GM18909 (cell line): Measurements from ENCODE around the gene GALNT13.

Experiments
- ATAC-seq: cut with Tn5 transposase; IDR thresholded peaks from one replicate; pipeline ENCODE4 v1.9.1; 2021; ENCODE audit warnings: mild to moderate bottlenecking; ENCODE audit not compliant: unreplicated experiment, poor library complexity

Gene GALNT13

DNA sequence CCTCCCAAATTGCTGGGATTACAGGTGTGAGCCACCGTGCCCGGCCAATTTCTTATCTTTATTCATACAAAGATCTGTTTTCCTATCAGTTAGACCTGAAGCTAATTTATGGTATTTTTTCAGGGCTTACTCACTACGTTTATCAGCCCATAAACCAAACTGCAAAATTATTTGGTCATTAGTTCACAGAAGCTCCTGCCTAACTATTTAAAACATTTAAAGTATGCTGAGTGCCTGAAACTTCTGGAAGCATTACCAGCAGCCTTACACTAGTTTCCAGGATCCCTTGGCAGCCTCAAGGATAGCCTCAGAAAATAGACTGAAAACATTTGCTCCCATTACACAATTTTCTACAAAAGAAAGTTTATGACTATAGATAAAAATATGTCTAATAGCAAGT is 68.8 kb downstream of the GALNT13 start:
- no peak for ATAC-seq

DNA sequence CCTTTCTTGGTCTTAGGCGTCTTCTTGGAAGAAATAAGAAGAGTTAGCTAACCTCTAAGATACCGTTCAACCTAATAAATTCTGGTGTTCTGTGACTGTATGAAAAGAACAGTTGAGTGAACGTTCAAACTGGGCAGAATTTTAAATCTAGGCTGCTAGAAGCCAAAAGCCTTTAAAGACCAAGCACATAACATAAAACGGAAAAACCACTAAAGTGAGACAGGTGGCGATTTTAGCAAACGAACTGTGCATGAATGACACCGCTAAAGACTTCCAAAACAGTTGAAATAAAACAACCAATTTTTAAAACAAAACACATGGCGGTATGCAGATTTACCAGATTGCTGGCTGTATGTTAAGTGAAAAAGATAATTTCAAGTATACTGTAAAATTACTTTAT is 73.1 kb downstream of the GALNT13 start:
- ATAC-seq, result no peak

DNA sequence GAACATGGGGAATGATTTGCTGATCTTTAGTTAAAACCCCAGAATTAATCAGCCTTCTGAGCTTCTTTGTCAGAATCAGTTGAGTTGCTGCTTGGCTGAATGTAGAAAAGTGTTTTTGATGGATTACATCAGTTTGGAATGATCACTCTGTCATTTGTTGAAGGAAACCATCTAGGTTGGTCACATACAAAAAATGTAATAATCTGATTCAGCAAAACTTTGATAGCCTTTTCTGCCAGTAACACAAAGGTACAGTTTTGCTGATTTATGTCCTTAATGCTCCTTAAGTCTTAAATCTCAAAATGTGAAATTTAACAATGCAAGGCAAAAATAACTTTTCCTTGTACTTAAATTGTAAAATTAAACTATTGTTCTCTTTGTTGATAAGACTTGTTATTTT is 74.3 kb downstream of the GALNT13 start:
- no peak for ATAC-seq

- no peak for ATAC-seq
Measured at GRCh38 chr2:153953761-153954160, 82.0 kb downstream of the GALNT13 start.

DNA sequence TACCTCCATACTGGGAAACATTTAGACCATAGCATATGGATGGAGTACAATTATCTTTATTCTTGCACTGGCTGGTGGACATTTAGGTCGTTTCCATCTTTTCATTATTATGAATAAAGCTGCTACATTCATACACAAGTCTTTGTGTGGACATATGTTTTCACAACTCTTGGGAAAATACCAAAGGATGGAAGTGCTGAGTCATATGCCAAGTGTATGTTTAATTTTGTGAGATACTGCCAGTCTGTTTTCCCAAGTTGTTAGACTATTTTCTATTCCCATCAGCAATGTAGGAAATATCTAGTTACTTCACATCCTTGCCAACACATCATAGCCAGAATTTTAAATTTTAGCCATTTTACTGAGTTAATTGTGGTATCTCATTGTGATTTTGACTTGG is 91.5 kb downstream of the GALNT13 start:
- ATAC-seq, result no peak

GRCh38 chr2:153967248-153967973 is 95.7 kb downstream of the GALNT13 start:
- ATAC-seq, result no peak

GRCh38 chr2:153971250-153971649 is 99.5 kb downstream of the GALNT13 start:
- ATAC-seq, result no peak

DNA sequence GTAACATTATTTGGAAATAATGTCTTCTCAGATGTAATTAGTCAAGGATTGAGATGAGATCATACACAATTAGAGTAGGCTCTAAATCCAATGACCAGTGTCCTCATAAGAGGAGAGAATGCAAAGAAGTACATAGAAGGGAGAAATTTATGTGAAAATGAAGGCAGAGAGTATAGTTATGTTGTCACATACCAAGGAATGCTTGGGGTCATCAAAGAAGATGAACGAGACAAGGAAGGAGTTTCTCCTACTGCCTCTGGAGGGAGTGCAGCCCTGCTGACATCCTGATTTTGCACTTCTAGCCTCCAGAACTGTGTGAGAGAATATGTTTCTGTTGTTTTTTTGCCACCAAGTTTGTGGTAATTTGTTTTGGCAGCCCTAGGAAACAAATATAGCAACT is 100.1 kb downstream of the GALNT13 start:
- ATAC-seq, result no peak

DNA sequence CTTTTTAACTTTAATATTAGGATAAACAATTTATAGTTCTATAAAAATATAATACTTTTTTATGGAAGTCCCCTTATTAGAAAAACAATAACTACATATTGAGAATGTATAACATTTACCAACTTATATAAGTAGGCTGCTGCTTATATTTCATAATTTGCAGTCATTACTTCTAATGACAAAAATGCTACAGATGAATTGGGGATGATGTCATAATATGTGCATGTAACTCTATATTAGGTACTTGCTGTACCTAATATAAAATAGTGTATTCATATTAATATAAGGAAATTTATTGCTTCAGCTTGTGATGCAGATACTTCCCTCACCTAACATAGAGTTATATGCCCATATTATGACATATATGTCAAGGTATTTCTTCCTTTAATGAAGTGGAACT is 100.7 kb downstream of the GALNT13 start:
- no peak for ATAC-seq

- no peak for ATAC-seq
Measured at GRCh38 chr2:153986488-153987229, 114.9 kb downstream of the GALNT13 start.

DNA sequence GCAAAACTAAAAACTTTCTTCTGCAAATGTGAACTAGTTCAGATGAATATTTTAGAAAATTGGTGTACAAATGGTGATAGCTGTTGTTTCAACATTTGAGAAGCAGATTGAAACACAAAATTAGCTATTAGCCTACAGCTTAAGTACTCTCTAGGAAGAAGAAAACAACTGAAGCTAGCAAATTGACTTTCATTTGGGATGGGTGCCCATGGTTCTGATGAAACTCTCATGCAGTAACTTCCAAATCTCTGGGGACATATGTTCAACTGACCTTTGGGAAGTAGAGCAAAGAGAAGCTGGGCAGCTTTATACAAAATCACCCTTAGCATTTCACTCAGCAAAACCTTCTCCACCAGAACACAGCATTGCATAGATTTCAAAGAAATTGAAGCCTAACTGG is 119.0 kb downstream of the GALNT13 start:
- no peak for ATAC-seq

- no peak for ATAC-seq
Measured at GRCh38 chr2:154013514-154013913, 141.8 kb downstream of the GALNT13 start.

GRCh38 chr2:154015233-154015632 is 143.5 kb downstream of the GALNT13 start:
- no peak for ATAC-seq

DNA sequence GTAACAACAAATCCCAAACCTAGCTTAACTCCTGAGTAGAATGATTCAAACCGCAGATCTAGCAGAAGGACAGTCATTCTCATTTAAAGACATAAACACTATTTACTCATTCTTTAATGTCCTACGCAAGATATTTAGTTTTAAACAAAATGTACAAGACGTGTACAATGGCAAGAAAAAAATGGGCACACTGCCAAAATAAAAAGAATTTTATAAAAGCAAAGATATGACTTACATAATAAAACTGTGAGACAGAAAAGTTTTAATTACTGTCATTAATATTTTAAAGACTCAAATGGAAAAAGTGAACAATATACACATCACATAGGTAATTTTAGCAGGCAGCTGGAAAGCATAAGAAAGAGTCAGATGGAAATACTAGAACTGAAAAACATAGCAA is 157.8 kb downstream of the GALNT13 start:
- no peak for ATAC-seq

DNA sequence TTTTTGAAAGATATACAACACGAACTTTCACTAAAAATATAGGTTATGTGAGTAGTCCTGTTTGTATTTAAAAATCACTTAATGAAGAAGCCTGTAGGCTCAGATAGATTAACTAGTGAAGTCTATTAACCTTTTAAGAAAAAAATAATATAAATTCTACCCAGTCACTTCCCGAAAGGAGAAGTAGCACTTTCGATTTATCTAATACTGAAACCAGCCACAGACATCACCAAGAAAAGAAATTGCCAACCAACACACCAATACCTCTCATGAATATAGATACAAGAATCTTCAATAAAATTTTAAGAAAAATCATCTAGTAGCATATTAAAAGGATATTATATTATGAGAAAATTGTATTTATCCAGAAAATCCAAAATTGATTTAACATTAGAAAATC is 160.5 kb downstream of the GALNT13 start:
- no peak for ATAC-seq

GRCh38 chr2:154046493-154046892 is 174.8 kb downstream of the GALNT13 start:
- no peak for ATAC-seq

- ATAC-seq, result no peak
Measured at GRCh38 chr2:154048905-154049304, 177.2 kb downstream of the GALNT13 start.

GRCh38 chr2:154049561-154049960 is 177.8 kb downstream of the GALNT13 start:
- no peak for ATAC-seq

GRCh38 chr2:154067124-154067523 is 195.4 kb downstream of the GALNT13 start:
- ATAC-seq, result no peak

DNA sequence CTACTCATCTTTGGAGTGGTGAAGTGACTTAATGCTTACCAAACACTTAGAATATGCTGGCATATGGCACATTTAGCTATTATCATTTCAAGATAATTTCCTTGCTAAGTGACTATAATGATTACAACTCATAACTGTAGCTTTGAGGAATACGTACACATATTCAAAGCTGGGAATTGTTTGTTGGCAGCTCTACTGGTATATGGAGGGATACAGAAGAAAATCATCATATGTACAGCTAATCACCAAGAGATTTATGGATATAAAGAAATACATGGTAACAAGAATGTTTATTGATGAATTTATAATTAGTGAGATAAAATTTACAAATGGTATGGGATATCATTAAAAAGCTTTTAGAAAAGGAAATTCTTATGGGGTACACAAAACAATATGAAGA is 207.2 kb downstream of the GALNT13 start:
- ATAC-seq, result no peak

GRCh38 chr2:154092571-154092970 is 220.8 kb downstream of the GALNT13 start:
- ATAC-seq, result no peak

- no peak for ATAC-seq
Measured at GRCh38 chr2:154093856-154094255, 222.1 kb downstream of the GALNT13 start.
